ENCODE measurements around the gene ADH1C. TPM values are rescaled to one million over a fixed set of nuclear protein-coding genes. Genes with fewer than 3 reads are reported as not detected.

Gene ADH1C
- total RNA-seq, 2 experiments from 2014 or later: not detected

- POLR2A ChIA-PET: no interaction called here
These were observed 46.7 kb downstream of the ADH1C start for GRCh38 chr4:99305638-99306400.

GRCh38 chr4:99301376-99302164 is 51.0 kb downstream of the ADH1C start:
- Mint-ChIP-seq H3K27ac (no peak overlapping the region), H3K9me3 (peaks cover 8% of the 10 kb centered on the region), H3K27me3 (no peaks in the 10 kb centered on the region), H3K36me3 (ENCODE audit: low read depth) (no peaks in the 10 kb centered on the region), H3K4me3 (no peak overlapping the region), H3K4me1 (ENCODE audit: low read depth) (no peaks in the 10 kb centered on the region)
- H3K4me1 ChIP-seq (ENCODE audit: insufficient read depth, low read length): no peaks in the 10 kb centered on the region
- TF ChIP-seq CTCF (IDR thresholded peaks at IDR 0.05): no peak
- CTCF ChIA-PET: no interaction called here
- intact Hi-C loops (cut with DNase I, micrococcal nuclease): no loop called here
- POLR2A ChIA-PET: no interaction called here
- H3K4me3 ChIP-seq (ENCODE audit: low read length): no peak overlapping the region
- no peaks in the 10 kb centered on the region for H3K36me3 ChIP-seq (ENCODE audit: insufficient read depth, low read length)
- DNase-seq (no peak), ATAC-seq (ENCODE audit: poor library complexity) (no peak)
- H3K27me3 ChIP-seq (ENCODE audit: control insufficient read depth in 1 of 2, insufficient read depth in 2 of 2, low read length in 2 of 2): no peaks in the 10 kb centered on the region
- H3K27ac ChIP-seq (ENCODE audit: low read depth in 1 of 2, low read length in 2 of 2): no peak overlapping the region
- peaks cover 0 to 20% of the 10 kb centered on the region in 2 experiments for H3K9me3 ChIP-seq (ENCODE audit: control insufficient read depth in 1 of 2, insufficient read depth in 1 of 2, low read length in 2 of 2)

More at GRCh38 chr4:99305638-99306400, 46.7 kb downstream of the ADH1C start:
- Histone ChIP-seq H3K4me1 (ENCODE audit: insufficient read depth, low read length) (no peaks in the 10 kb centered on the region), H3K9me3 (ENCODE audit: control insufficient read depth in 1 of 2, insufficient read depth in 1 of 2, low read length in 2 of 2) (peaks cover 0 to 20% of the 10 kb centered on the region in 2 experiments), H3K27ac (ENCODE audit: low read depth in 1 of 2, low read length in 2 of 2) (no peak overlapping the region), H3K27me3 (ENCODE audit: control insufficient read depth in 1 of 2, insufficient read depth in 2 of 2, low read length in 2 of 2) (no peaks in the 10 kb centered on the region), H3K36me3 (ENCODE audit: insufficient read depth, low read length) (no peaks in the 10 kb centered on the region), H3K4me3 (ENCODE audit: low read length) (no peak overlapping the region)
- intact Hi-C loops (cut with DNase I, micrococcal nuclease): no loop called here
- Mint-ChIP-seq H3K36me3 (ENCODE audit: low read depth) (no peaks in the 10 kb centered on the region), H3K4me3 (no peak overlapping the region), H3K9me3 (peaks cover 3% of the 10 kb centered on the region), H3K27me3 (peaks cover 14% of the 10 kb centered on the region), H3K27ac (no peak overlapping the region), H3K4me1 (ENCODE audit: low read depth) (no peaks in the 10 kb centered on the region)
- CTCF ChIA-PET: no interaction called here
- TF ChIP-seq CTCF (IDR thresholded peaks at IDR 0.05): no peak
- ATAC-seq (ENCODE audit: poor library complexity): no peak
- no peak for DNase-seq

- no peak for TF ChIP-seq CTCF (IDR thresholded peaks at IDR 0.05)
- ChIA-PET CTCF (no interaction called here), POLR2A (no interaction called here)
- peaks cover 11% of the 10 kb centered on the region for H3K9me3 Mint-ChIP-seq
- ATAC-seq (ENCODE audit: poor library complexity) (no peak), DNase-seq (no peak)
- no peak overlapping the region for H3K4me3 Mint-ChIP-seq
- no peaks in the 10 kb centered on the region for H3K4me1 Mint-ChIP-seq (ENCODE audit: low read depth)
- no peak overlapping the region for H3K27ac Mint-ChIP-seq
- no peaks in the 10 kb centered on the region for H3K36me3 ChIP-seq (ENCODE audit: insufficient read depth, low read length)
- no peaks in the 10 kb centered on the region for H3K27me3 Mint-ChIP-seq
- no peak overlapping the region for H3K27ac ChIP-seq (ENCODE audit: low read depth in 1 of 2, low read length in 2 of 2)
- H3K9me3 ChIP-seq (ENCODE audit: control insufficient read depth in 1 of 2, insufficient read depth in 1 of 2, low read length in 2 of 2): peaks cover 0 to 20% of the 10 kb centered on the region in 2 experiments
- intact Hi-C loops (cut with DNase I, micrococcal nuclease): no loop called here
- no peak overlapping the region for H3K4me3 ChIP-seq (ENCODE audit: low read length)
- no peaks in the 10 kb centered on the region for H3K36me3 Mint-ChIP-seq (ENCODE audit: low read depth)
- no peaks in the 10 kb centered on the region for H3K4me1 ChIP-seq (ENCODE audit: insufficient read depth, low read length)
- H3K27me3 ChIP-seq (ENCODE audit: control insufficient read depth in 1 of 2, insufficient read depth in 2 of 2, low read length in 2 of 2): no peaks in the 10 kb centered on the region
These were observed 51.6 kb downstream of the ADH1C start for GRCh38 chr4:99300934-99301333.

Data from CD4-positive, alpha-beta T cell (primary cell).